HEK293 (cell line): Measurements from ENCODE around the gene STAM2.

Source experiments
- BCL11A ChIP-seq: fragments of 450-650 bp; formaldehyde crosslinking; IDR thresholded peaks from 2 replicates; pipeline ENCODE4 v1.5.1; 2016; ENCODE audit warnings: low read depth, missing biosample characterization, missing genetic modification characterization
- BCL11B ChIP-seq: fragments of 450-650 bp; formaldehyde crosslinking; IDR thresholded peaks from 2 replicates; pipeline ENCODE4 v1.5.1; 2016; ENCODE audit warnings: low read depth, missing biosample characterization, missing genetic modification characterization
- KLF10 ChIP-seq: fragments of 450-650 bp; IDR thresholded peaks from 2 replicates; pipeline ENCODE4 v1.5.1; 2018; ENCODE audit warnings: missing biosample characterization, mild to moderate bottlenecking, missing genetic modification characterization
- KLF16 ChIP-seq: fragments of 450-650 bp; formaldehyde crosslinking; IDR thresholded peaks from 2 replicates; pipeline ENCODE4 v1.5.1; 2017; ENCODE audit warnings: missing biosample characterization, missing genetic modification characterization
- MZF1 ChIP-seq: fragments of 450-650 bp; formaldehyde crosslinking; IDR thresholded peaks from 2 replicates; pipeline ENCODE4 v1.5.1; 2017; ENCODE audit warnings: missing biosample characterization, missing genetic modification characterization, borderline replicate concordance
- OVOL3 ChIP-seq: fragments of 450-650 bp; formaldehyde crosslinking; IDR thresholded peaks from 2 replicates; pipeline ENCODE4 v1.5.1; 2016; ENCODE audit warnings: missing biosample characterization, missing genetic modification characterization
- RBAK ChIP-seq: fragments of 450-650 bp; formaldehyde crosslinking; IDR thresholded peaks from 2 replicates; pipeline ENCODE4 v1.5.1; 2016; ENCODE audit warnings: missing biosample characterization, missing genetic modification characterization
- ZFP3 ChIP-seq: fragments of 450-650 bp; formaldehyde crosslinking; IDR thresholded peaks from 2 replicates; pipeline ENCODE4 v1.5.1; 2016; ENCODE audit warnings: low read depth, missing biosample characterization, missing genetic modification characterization
- ZNF132 ChIP-seq: fragments of 450-650 bp; formaldehyde crosslinking; IDR thresholded peaks from 2 replicates; pipeline ENCODE4 v1.5.1; 2017; ENCODE audit warnings: missing biosample characterization, missing genetic modification characterization, borderline replicate concordance
- ZNF266 ChIP-seq: fragments of 450-650 bp; formaldehyde crosslinking; IDR thresholded peaks from 2 replicates; pipeline ENCODE4 v1.5.1; 2016; ENCODE audit warnings: missing biosample characterization, missing genetic modification characterization, low read depth
- ZNF274 ChIP-seq, 2 experiments: fragments of 200-500 bp in 1 of 2; fragments of 450-650 bp in 1 of 2; sonication (Bioruptor generic) in 1 of 2; formaldehyde crosslinking in 1 of 2; IDR thresholded peaks; 2 replicates each; pipeline versions ENCODE4 v1.5.1 to v1.6.1; 2014 to 2016; ENCODE audit warnings: borderline replicate concordance in 1 of 2, inconsistent platforms in 1 of 2, low read length in 1 of 2, missing biosample characterization in 1 of 2, missing genetic modification characterization in 1 of 2
- ZNF350 ChIP-seq: fragments of 450-650 bp; formaldehyde crosslinking; IDR thresholded peaks from 2 replicates; pipeline ENCODE4 v1.5.0; 2017; ENCODE audit warnings: missing biosample characterization, mild to moderate bottlenecking, missing genetic modification characterization
- ZNF354C ChIP-seq: fragments of 450-650 bp; formaldehyde crosslinking; IDR thresholded peaks from 2 replicates; pipeline ENCODE4 v1.5.1; 2016; ENCODE audit warnings: missing biosample characterization, missing genetic modification characterization, low read depth, borderline replicate concordance
- ZNF529 ChIP-seq: fragments of 450-650 bp; formaldehyde crosslinking; IDR thresholded peaks from 2 replicates; pipeline ENCODE4 v1.5.1; 2017; ENCODE audit warnings: missing genetic modification characterization, missing biosample characterization; ENCODE audit not compliant: insufficient replicate concordance
- ZNF549 ChIP-seq: fragments of 450-650 bp; IDR thresholded peaks from 2 replicates; pipeline ENCODE4 v1.5.1; 2018; ENCODE audit warnings: missing biosample characterization, missing genetic modification characterization, mild to moderate bottlenecking, inconsistent platforms, moderate library complexity
- ZNF670 ChIP-seq: fragments of 450-650 bp; formaldehyde crosslinking; IDR thresholded peaks from 2 replicates; pipeline ENCODE4 v1.5.1; 2016; ENCODE audit warnings: missing biosample characterization, missing genetic modification characterization, low read depth
- ZNF707 ChIP-seq: fragments of 450-650 bp; formaldehyde crosslinking; IDR thresholded peaks from 2 replicates; pipeline ENCODE4 v1.5.1; 2016; ENCODE audit warnings: missing biosample characterization, missing genetic modification characterization
- ZNF791 ChIP-seq: fragments of 450-650 bp; formaldehyde crosslinking; IDR thresholded peaks from 2 replicates; pipeline ENCODE4 v1.5.1; 2016; ENCODE audit warnings: missing biosample characterization, missing genetic modification characterization
- ZSCAN16 ChIP-seq: fragments of 450-650 bp; formaldehyde crosslinking; IDR thresholded peaks from 2 replicates; pipeline ENCODE4 v1.5.1; 2016; ENCODE audit warnings: missing biosample characterization, missing genetic modification characterization
- ZSCAN23 ChIP-seq: fragments of 450-650 bp; formaldehyde crosslinking; IDR thresholded peaks from 2 replicates; pipeline ENCODE4 v1.5.1; 2016; ENCODE audit warnings: missing biosample characterization, missing genetic modification characterization
- TF ChIP-seq, protein P1 (sequence below): fragments of 450-650 bp; formaldehyde crosslinking; IDR thresholded peaks from 2 replicates; pipeline ENCODE4 v1.5.1; 2016; ENCODE audit warnings: missing biosample characterization, missing genetic modification characterization
- TF ChIP-seq, protein P2 (sequence below): fragments of 450-650 bp; formaldehyde crosslinking; IDR thresholded peaks from 2 replicates; pipeline ENCODE4 v1.5.1; 2016; ENCODE audit warnings: missing biosample characterization, missing genetic modification characterization
- TF ChIP-seq, protein P3 (sequence below): fragments of 450-650 bp; formaldehyde crosslinking; IDR thresholded peaks from 2 replicates; pipeline ENCODE4 v1.5.1; 2016; ENCODE audit warnings: missing biosample characterization, missing genetic modification characterization
- TF ChIP-seq, protein P4 (sequence below): fragments of 450-650 bp; formaldehyde crosslinking; IDR thresholded peaks from 2 replicates; pipeline ENCODE4 v1.5.1; 2016; ENCODE audit warnings: missing biosample characterization, missing genetic modification characterization, borderline replicate concordance
- TF ChIP-seq, protein P5 (sequence below): fragments of 450-650 bp; formaldehyde crosslinking; IDR thresholded peaks from 2 replicates; pipeline ENCODE4 v1.5.1; 2016; ENCODE audit warnings: missing biosample characterization, missing genetic modification characterization
- TF ChIP-seq, protein P6 (sequence below): IDR thresholded peaks from 2 replicates; pipeline ENCODE4 v1.6.1; 2011; ENCODE audit warnings: mild to moderate bottlenecking, low read depth, low read length, borderline replicate concordance
- TF ChIP-seq, protein P7 (sequence below): sonication (generic); formaldehyde crosslinking; IDR thresholded peaks from 2 replicates; pipeline ENCODE4 v1.8.1; 2022; ENCODE audit warnings: mild to moderate bottlenecking, moderate library complexity, missing genetic modification reagents
- TF ChIP-seq, protein P8 (sequence below): fragments of 450-650 bp; formaldehyde crosslinking; IDR thresholded peaks from 2 replicates; pipeline ENCODE4 v1.5.1; 2017; ENCODE audit warnings: missing biosample characterization, missing genetic modification characterization

STAM2 gene

DNA sequence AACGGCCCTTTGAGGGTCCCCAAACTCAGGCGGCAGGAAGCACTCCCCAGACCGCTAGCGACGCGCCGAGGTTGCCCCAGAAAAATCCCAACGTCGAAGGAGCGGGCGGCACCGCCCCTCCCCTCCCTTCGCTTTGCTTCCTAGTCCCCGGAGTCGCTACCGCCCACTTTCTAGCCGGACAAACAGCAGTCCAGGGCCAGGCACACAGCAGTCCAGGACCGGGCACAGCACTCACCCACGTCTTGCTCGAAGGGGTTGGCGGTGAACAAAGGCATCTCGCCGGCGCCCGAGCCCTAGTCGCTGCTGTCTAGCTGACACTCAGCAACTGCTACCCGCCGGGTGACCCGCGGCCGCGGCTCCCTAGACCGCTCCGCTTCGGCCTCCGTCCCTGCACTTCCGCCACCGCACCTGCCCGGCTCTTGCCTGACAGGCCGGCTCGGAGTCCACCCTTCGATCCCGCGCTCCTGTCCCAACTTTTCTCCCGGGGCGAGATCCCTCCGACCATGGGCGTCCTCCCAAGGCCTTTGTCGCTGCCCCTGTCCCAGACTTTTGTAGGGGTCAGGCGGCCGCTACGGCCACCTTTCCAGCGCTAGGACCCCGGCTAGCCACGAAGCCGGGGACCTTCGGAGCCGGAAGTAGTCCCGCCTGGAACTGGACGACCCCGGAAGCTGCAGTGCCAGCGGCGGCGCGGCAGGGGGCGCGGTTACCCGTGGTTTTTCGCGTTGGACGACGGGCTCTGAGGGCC, at the start of gene STAM2 (continued):
- TF ChIP-seq ZSCAN23 (tag by site-specific recombination) (no peak), KLF16 (tag by site-specific recombination) (peak; percentile 87), OVOL3 (tag by site-specific recombination) (peak; percentile 73; the same call in 1 of the 2 replicates), ZNF529 (no peak), ZNF707 (tag by site-specific recombination) (no peak), ZNF549 (tag by site-specific recombination) (no peak), BCL11B (tag by site-specific recombination) (peak; percentile 77), KLF10 (tag by site-specific recombination) (no peak), ZNF132 (tag by site-specific recombination) (no peak), ZNF274 (IDR thresholded peaks at IDR 0.05; ENCODE audit: low read length) (no peak), ZNF274 (tag by site-specific recombination; IDR thresholded peaks at IDR 0.05; ENCODE audit: borderline replicate concordance) (no peak), BCL11A (tag by site-specific recombination) (0 out of 2 replicates have a peak, but pooled peaks have one; percentile 37), ZNF354C (no peak), ZNF266 (tag by site-specific recombination) (no peak), ZNF350 (tag by site-specific recombination) (no peak), RBAK (no peak), ZSCAN16 (tag by site-specific recombination) (no peak), ZNF670 (no peak), ZNF791 (no peak), MZF1 (no peak), ZFP3 (tag by site-specific recombination) (no peak)
- TF ChIP-seq, protein P1, sequence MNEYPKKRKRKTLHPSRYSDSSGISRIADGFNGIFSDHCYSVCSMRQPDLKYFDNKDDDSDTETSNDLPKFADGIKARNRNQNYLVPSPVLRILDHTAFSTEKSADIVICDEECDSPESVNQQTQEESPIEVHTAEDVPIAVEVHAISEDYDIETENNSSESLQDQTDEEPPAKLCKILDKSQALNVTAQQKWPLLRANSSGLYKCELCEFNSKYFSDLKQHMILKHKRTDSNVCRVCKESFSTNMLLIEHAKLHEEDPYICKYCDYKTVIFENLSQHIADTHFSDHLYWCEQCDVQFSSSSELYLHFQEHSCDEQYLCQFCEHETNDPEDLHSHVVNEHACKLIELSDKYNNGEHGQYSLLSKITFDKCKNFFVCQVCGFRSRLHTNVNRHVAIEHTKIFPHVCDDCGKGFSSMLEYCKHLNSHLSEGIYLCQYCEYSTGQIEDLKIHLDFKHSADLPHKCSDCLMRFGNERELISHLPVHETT: peak; percentile 76; the same call in 1 of the 2 replicates
- TF ChIP-seq, protein P2, sequence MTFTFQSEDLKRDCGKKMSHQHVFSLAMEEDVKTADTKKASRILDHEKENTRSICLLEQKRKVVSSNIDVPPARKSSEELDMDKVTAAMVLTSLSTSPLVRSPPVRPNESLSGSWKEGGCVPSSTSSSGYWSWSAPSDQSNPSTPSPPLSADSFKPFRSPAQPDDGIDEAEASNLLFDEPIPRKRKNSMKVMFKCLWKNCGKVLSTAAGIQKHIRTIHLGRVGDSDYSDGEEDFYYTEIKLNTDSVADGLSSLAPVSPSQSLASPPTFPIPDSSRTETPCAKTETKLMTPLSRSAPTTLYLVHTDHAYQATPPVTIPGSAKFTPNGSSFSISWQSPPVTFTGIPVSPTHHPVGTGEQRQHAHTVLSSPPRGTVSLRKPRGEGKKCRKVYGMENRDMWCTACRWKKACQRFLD (tag by site-specific recombination): no peak
- TF ChIP-seq, protein P3, sequence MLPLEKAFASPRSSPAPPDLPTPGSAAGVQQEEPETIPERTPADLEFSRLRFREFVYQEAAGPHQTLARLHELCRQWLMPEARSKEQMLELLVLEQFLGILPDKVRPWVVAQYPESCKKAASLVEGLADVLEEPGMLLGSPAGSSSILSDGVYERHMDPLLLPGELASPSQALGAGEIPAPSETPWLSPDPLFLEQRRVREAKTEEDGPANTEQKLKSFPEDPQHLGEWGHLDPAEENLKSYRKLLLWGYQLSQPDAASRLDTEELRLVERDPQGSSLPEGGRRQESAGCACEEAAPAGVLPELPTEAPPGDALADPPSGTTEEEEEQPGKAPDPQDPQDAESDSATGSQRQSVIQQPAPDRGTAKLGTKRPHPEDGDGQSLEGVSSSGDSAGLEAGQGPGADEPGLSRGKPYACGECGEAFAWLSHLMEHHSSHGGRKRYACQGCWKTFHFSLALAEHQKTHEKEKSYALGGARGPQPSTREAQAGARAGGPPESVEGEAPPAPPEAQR (tag by site-specific recombination): 0 out of 2 replicates have a peak, but pooled peaks have one; percentile 40
- TF ChIP-seq, protein P4, sequence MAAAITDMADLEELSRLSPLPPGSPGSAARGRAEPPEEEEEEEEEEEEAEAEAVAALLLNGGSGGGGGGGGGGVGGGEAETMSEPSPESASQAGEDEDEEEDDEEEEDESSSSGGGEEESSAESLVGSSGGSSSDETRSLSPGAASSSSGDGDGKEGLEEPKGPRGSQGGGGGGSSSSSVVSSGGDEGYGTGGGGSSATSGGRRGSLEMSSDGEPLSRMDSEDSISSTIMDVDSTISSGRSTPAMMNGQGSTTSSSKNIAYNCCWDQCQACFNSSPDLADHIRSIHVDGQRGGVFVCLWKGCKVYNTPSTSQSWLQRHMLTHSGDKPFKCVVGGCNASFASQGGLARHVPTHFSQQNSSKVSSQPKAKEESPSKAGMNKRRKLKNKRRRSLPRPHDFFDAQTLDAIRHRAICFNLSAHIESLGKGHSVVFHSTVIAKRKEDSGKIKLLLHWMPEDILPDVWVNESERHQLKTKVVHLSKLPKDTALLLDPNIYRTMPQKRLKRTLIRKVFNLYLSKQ (tag by site-specific recombination): no peak
- TF ChIP-seq, protein P5, sequence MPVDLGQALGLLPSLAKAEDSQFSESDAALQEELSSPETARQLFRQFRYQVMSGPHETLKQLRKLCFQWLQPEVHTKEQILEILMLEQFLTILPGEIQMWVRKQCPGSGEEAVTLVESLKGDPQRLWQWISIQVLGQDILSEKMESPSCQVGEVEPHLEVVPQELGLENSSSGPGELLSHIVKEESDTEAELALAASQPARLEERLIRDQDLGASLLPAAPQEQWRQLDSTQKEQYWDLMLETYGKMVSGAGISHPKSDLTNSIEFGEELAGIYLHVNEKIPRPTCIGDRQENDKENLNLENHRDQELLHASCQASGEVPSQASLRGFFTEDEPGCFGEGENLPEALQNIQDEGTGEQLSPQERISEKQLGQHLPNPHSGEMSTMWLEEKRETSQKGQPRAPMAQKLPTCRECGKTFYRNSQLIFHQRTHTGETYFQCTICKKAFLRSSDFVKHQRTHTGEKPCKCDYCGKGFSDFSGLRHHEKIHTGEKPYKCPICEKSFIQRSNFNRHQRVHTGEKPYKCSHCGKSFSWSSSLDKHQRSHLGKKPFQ: no peak
- TF ChIP-seq, protein P6, sequence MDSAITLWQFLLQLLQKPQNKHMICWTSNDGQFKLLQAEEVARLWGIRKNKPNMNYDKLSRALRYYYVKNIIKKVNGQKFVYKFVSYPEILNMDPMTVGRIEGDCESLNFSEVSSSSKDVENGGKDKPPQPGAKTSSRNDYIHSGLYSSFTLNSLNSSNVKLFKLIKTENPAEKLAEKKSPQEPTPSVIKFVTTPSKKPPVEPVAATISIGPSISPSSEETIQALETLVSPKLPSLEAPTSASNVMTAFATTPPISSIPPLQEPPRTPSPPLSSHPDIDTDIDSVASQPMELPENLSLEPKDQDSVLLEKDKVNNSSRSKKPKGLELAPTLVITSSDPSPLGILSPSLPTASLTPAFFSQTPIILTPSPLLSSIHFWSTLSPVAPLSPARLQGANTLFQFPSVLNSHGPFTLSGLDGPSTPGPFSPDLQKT: peak; percentile 93
- TF ChIP-seq, protein P7, sequence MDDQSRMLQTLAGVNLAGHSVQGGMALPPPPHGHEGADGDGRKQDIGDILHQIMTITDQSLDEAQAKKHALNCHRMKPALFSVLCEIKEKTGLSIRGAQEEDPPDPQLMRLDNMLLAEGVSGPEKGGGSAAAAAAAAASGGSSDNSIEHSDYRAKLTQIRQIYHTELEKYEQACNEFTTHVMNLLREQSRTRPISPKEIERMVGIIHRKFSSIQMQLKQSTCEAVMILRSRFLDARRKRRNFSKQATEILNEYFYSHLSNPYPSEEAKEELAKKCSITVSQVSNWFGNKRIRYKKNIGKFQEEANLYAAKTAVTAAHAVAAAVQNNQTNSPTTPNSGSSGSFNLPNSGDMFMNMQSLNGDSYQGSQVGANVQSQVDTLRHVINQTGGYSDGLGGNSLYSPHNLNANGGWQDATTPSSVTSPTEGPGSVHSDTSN (CRISPR knock-in tag): no peak
- TF ChIP-seq, protein P8, sequence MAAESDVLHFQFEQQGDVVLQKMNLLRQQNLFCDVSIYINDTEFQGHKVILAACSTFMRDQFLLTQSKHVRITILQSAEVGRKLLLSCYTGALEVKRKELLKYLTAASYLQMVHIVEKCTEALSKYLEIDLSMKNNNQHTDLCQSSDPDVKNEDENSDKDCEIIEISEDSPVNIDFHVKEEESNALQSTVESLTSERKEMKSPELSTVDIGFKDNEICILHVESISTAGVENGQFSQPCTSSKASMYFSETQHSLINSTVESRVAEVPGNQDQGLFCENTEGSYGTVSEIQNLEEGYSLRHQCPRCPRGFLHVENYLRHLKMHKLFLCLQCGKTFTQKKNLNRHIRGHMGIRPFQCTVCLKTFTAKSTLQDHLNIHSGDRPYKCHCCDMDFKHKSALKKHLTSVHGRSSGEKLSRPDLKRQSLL (tag by site-specific recombination): no peak
